NCI-H2227 (cell line): ENCODE data around the gene P4HA2.

Source experiments
- DNase-seq: peaks from one replicate; lab custom pipeline; 2025; ENCODE audit not compliant: unreplicated experiment; lab: John Stamatoyannopoulos, UW

P4HA2 gene

GRCh38 chr5:132225165-132226032 is 2.3 kb downstream of the P4HA2 start:
- peak; percentile 30 for DNase-seq

DNA sequence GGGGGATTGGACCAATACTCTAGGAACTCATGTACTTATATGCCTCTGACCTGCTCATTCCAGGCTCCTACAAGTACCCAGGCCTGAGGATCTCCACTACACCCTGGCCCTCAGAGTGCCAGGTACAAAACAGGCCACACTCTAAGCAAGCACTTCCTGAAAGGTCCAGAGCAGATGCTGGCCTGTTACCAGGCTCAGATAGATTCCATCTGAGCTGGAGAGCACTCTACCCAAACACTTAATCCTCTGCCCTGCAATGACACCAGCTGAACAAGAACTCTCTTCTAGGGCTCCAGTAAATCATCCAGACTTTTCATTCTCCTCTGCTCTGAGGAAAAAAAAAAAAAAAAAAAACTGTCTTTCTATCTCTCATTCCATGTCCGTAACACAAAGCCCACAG is 2.9 kb downstream of the P4HA2 start:
- no peak for DNase-seq

- no peak for DNase-seq
Measured at GRCh38 chr5:132223861-132224260, 3.8 kb downstream of the P4HA2 start.

GRCh38 chr5:132222649-132223038 is 5.0 kb downstream of the P4HA2 start:
- no peak for DNase-seq

- no peak for DNase-seq
Measured at GRCh38 chr5:132221781-132222648, 5.6 kb downstream of the P4HA2 start.

GRCh38 chr5:132220491-132220890 is 7.2 kb downstream of the P4HA2 start:
- no peak for DNase-seq

DNA sequence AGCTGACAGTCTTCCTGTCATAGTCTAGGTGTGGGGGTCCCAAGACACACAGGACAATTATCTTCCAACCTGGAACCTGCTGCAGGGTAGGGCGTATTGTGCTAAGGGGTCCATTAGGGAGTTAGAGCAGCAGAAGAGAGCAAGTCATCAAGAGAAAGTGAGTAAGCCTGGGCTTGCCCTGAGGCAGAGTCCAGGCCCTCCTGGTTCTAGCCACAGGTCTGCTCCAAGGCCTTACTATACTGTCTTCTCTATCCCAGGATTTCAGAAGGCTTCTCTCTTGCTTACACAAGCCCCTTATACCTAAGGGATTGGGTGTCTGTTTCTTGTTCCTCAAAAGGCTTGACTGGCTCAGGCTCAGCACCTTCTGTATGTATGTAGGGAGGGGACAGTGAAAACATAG is 7.7 kb downstream of the P4HA2 start:
- DNase-seq = no peak

GRCh38 chr5:132219289-132219970 is 8.2 kb downstream of the P4HA2 start:
- no peak for DNase-seq

DNA sequence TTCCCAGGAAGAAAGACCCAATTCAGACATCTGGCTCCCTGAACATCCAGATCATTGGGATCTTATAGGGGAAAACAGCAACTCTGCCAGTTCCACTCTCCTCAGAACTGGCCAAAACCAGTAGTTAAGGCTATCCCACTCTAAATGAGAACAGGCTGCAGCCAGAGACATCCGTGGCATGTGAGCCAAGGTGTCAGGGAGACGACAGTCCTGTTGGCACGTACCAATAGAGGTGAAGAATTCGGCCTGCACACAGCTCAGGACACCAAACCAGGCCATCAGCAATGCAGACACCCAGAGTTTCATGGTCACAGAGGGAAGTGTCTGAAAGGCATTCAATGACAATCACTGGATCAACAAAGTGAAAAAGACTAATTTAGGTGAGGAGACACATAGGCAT is 9.3 kb downstream of the P4HA2 start:
- no peak for DNase-seq

- DNase-seq = no peak
Measured at GRCh38 chr5:132215329-132215728, 12.3 kb downstream of the P4HA2 start.

DNA sequence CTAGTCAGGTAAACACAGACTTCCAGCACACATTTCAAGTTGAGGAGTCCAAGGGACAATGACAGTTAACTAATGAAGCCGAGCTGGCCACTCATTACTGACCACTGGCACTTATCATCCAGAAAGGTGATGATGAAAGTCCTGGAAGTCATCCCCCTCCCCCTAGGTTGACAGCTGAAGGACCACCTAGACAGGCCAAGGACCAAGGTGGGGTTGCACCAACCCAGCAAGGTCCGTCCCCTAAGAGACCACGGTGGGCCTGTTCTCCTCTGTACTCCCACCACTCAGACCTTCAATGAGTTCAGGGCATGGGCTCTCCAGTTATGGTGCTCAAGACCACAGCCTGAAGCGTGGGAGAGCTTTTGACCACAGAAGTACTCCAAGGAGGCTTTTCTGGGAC is 13.2 kb downstream of the P4HA2 start:
- no peak for DNase-seq

- DNase-seq = no peak
Measured at GRCh38 chr5:132213666-132214065, 14.0 kb downstream of the P4HA2 start.

DNA sequence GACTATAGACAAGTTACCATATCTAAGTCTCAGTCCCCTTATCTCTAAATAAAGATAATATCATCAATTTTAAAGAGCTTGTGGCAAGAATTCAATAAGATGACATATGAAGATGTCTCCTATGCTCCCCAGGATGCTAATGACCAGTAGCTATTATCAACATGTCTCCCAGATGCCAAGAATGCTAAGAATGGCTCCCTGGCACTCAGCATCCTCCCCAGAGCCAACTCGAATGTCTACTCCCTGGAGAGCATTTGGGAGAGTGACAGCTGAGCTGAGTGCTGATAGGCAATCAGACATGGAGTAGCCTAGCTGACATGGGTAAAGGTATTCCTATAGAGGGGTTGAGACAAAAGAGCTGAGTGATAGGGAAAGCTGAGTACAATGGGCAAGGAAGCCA is 15.9 kb downstream of the P4HA2 start:
- DNase-seq = no peak

DNA sequence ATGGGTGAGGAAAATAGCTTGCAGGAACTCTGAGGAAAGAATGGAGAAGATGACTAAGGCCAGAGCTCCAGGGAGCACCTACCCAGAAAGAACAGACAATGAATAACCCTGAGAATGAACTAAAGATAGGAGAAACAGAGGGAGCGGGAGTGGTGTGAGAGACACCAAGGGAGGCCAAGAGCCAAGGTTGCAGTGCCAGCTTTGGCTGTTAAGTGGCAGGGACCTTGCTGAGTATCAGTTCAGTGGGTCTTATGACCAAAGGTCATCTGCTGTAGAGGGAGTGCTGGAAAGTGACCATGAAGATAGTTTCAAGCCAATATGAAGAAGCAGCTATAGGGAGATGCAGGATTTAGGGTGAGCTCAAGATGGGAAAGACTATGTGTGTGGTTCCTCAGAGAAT is 16.7 kb downstream of the P4HA2 start:
- DNase-seq = no peak

DNA sequence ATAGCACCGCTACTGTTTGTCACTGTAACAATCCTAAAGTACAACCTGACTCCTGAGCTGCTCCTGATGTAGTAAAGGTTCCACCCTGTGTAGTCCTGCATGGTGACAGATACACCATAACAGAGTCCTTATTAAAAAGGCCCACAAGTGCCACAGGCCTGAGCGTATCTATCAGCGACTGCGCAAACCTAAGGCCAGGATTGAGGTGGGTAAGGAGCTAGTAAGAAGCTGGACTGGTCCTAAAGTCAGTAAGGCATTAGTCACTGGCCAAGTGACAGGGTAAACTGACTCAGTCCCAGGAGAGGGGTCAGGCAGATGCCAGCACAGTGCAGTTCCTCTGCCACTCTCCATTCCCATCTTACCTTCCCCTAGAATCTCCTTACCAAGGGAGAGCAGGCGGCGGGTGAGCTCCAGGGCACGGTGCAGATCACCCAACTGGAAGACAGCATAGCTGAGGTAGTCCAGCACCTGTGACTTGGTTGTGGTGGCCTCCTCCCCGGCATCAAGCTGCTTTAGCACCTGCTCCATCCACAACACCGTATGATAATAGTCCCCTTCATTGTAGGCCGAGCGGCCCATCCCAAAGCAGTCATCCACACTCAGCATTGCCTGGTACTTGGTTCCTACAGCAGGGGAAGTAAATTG is 17.6 kb downstream of the P4HA2 start:
- no peak for DNase-seq

- DNase-seq = no peak
Measured at GRCh38 chr5:132209131-132209530, 18.5 kb downstream of the P4HA2 start.

GRCh38 chr5:132207778-132208177 is 19.9 kb downstream of the P4HA2 start:
- no peak for DNase-seq

DNA sequence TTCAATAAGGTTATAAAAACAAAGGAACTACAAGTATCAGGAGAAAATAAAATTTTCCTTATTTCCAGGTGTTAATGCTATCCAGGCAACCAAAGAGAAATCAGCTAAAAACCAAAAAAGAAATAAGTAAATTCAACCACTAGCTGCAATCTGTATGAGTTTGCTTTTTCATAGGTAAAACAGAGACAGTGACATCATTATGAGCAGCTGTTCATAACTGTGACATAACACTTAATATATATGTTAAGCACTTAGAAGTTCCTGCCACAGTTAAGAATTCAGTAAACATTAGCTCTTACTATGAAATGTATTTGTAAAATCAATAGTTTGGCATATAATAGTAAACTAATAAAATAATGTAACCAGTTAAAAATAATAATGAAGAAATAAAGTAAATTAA is 20.9 kb downstream of the P4HA2 start:
- DNase-seq = no peak

- DNase-seq = no peak
Measured at GRCh38 chr5:132205385-132206125, 22.1 kb downstream of the P4HA2 start.

- no peak for DNase-seq
Measured at GRCh38 chr5:132204371-132205135, 23.1 kb downstream of the P4HA2 start.
